NCI-H345 treated with DMSO at 0.1 percent for 48 hours (cell line): ENCODE results near the gene DYRK4.
"Not testable (repeated sequence)": the region's sequence is repeated elsewhere in the genome, so short reads cannot be mapped to it uniquely, and the experiment has no call there.

ENCODE experiments used
- DNase-seq: peaks from one replicate; lab custom pipeline; 2025; ENCODE audit not compliant: unreplicated experiment; lab: John Stamatoyannopoulos, UW

Gene DYRK4

GRCh38 chr12:4562034-4562657, at the start of gene DYRK4:
TSS of gene DYRK4 (plus strand) at chr12:4562208. CDS start at chr12:4562246, 38 bp downstream.
- DNase-seq = no peak

- DNase-seq = no peak
Observed at GRCh38 chr12:4518106-4518728, 43.8 kb upstream of the DYRK4 start.

- not testable (repeated sequence) for DNase-seq
Observed at GRCh38 chr12:4523443-4523842, 38.6 kb upstream of the DYRK4 start.

GRCh38 chr12:4526923-4527546, 35.0 kb upstream of the DYRK4 start:
- peak; percentile 7 for DNase-seq

GRCh38 chr12:4530160-4530559, 31.8 kb upstream of the DYRK4 start:
- DNase-seq = no peak

GRCh38 chr12:4530982-4531586, 30.9 kb upstream of the DYRK4 start:
- no peak for DNase-seq

GRCh38 chr12:4535092-4535491, 26.9 kb upstream of the DYRK4 start:
- DNase-seq = no peak

- DNase-seq = no peak
Observed at GRCh38 chr12:4535871-4536270, 26.1 kb upstream of the DYRK4 start.

- peak; percentile 91 for DNase-seq
Observed at GRCh38 chr12:4538207-4539160, 23.5 kb upstream of the DYRK4 start, which contains the start of gene RAD51AP1. TSS of gene RAD51AP1 (plus strand) at chr12:4538890. CDS start at chr12:4538940, 50 bp downstream.

- no peak for DNase-seq
Observed at GRCh38 chr12:4539167-4539870, 22.7 kb upstream of the DYRK4 start.

GRCh38 chr12:4540170-4540569, 21.8 kb upstream of the DYRK4 start:
- DNase-seq = no peak

GRCh38 chr12:4540638-4541037, 21.4 kb upstream of the DYRK4 start:
- DNase-seq = no peak

GRCh38 chr12:4545195-4545594, 16.8 kb upstream of the DYRK4 start:
- no peak for DNase-seq

GRCh38 chr12:4552191-4552590, 9.8 kb upstream of the DYRK4 start:
- DNase-seq = no peak

GRCh38 chr12:4553943-4554342, 8.1 kb upstream of the DYRK4 start:
- DNase-seq = no peak

GRCh38 chr12:4555804-4556203, 6.2 kb upstream of the DYRK4 start:
- DNase-seq = no peak

- DNase-seq = no peak
Observed at GRCh38 chr12:4556735-4557530, 5.1 kb upstream of the DYRK4 start.

GRCh38 chr12:4557586-4557985, 4.4 kb upstream of the DYRK4 start:
- DNase-seq = no peak

GRCh38 chr12:4558171-4558570, 3.8 kb upstream of the DYRK4 start:
- no peak for DNase-seq
